Left ventricle myocardium superior (tissue), 1 donor: ENCODE measurements around the gene RBM33. TPM values are rescaled to one million over a fixed set of nuclear protein-coding genes. Genes with fewer than 3 reads are reported as not detected.

ENCODE experiments used
- ATAC-seq: fragments of 200-7000 bp; cut with Tn5 transposase; one replicate; pipeline ENCODE4 v1.9.1; 2020; ENCODE audit warnings: mild to moderate bottlenecking, moderate library complexity
- DNase-seq: peaks from one replicate; pipeline ENCODE4 v3.0.0-alpha.2; 2020
- intact Hi-C: fragments of 100-400 bp; cut with micrococcal nuclease; formaldehyde crosslinking; loops from one replicate; pipeline ENCODE4 v1.11.0; 2022
- total RNA-seq: library from RNA; stranded (reverse); fragmentation: NEBNext Ultra II Directional; extraction: Animal tissue kit (Norgen Biotek cat#: 25700); gene quantifications from one replicate; pipeline ENCODE4 v1.2.1, GENCODE V29; 2021
- donor health status: DM: no; HTN: yes; CAD: no; lungs with severe emphysema.

The RBM33 gene
- total RNA-seq, 1 donor from 2014 or later = 37.8 TPM

- intact Hi-C loops = no loop called here
- DNase-seq = no peak
- ATAC-seq = no peak
Measured at GRCh38 chr7:155621418-155621980, 23.0 kb upstream of the RBM33 start.

GRCh38 chr7:155624412-155624811 lies 20.0 kb upstream of the RBM33 start:
- ATAC-seq = no peak
- DNase-seq = no peak
- intact Hi-C loops = no loop called here

GRCh38 chr7:155625557-155625956 lies 18.9 kb upstream of the RBM33 start:
- no peak for ATAC-seq
- intact Hi-C loops = no loop called here
- no peak for DNase-seq

GRCh38 chr7:155629171-155629570 lies 15.3 kb upstream of the RBM33 start:
- intact Hi-C loops = no loop called here
- DNase-seq = no peak
- ATAC-seq = no peak

- DNase-seq = no peak
- intact Hi-C loops = no loop called here
- no peak for ATAC-seq
Measured at GRCh38 chr7:155631155-155631554, 13.3 kb upstream of the RBM33 start.

GRCh38 chr7:155635817-155636216 lies 8.6 kb upstream of the RBM33 start:
- DNase-seq = no peak
- ATAC-seq = no peak
- intact Hi-C loops = no loop called here

GRCh38 chr7:155637155-155637554 lies 7.3 kb upstream of the RBM33 start:
- intact Hi-C loops = no loop called here
- ATAC-seq = no peak
- no peak for DNase-seq

- intact Hi-C loops = no loop called here
- no peak for DNase-seq
Measured at GRCh38 chr7:155638366-155638765, 6.1 kb upstream of the RBM33 start.

GRCh38 chr7:155639958-155640520 lies 4.4 kb upstream of the RBM33 start:
- intact Hi-C loops = no loop called here
- no peak for ATAC-seq
- DNase-seq = no peak

More at GRCh38 chr7:155638366-155638765, 6.1 kb upstream of the RBM33 start:
- ATAC-seq = no peak

- DNase-seq (no peak), ATAC-seq (no peak)
- intact Hi-C loops = no loop called here
Measured at GRCh38 chr7:155640629-155641028, 3.8 kb upstream of the RBM33 start.

GRCh38 chr7:155643804-155644177 lies 670 bp upstream of the RBM33 start:
- intact Hi-C loops = no loop called here
- DNase-seq (no peak), ATAC-seq (no peak)

GRCh38 chr7:155644971-155645509 lies 579 bp downstream of the RBM33 start:
- ATAC-seq (peak; percentile 71), DNase-seq (peak; percentile 49)
- intact Hi-C loops = no loop called here

- no peak for DNase-seq
- ATAC-seq = no peak
- intact Hi-C loops = no loop called here
Measured at GRCh38 chr7:155645662-155646061, 1.2 kb downstream of the RBM33 start.

GRCh38 chr7:155646669-155647068 lies 2.2 kb downstream of the RBM33 start:
- DNase-seq = no peak

GRCh38 chr7:155647302-155647701 lies 2.8 kb downstream of the RBM33 start:
- intact Hi-C loops = no loop called here
- DNase-seq (no peak), ATAC-seq (no peak)

More at GRCh38 chr7:155646669-155647068, 2.2 kb downstream of the RBM33 start:
- intact Hi-C loops = no loop called here
- no peak for ATAC-seq

- DNase-seq = no peak
- no peak for ATAC-seq
- intact Hi-C loops = no loop called here
Measured at GRCh38 chr7:155647734-155648133, 3.3 kb downstream of the RBM33 start.

GRCh38 chr7:155648752-155649339 lies 4.4 kb downstream of the RBM33 start:
- intact Hi-C loops = no loop called here
- DNase-seq (no peak), ATAC-seq (no peak)

- intact Hi-C loops = no loop called here
- no peak for ATAC-seq
- no peak for DNase-seq
Measured at GRCh38 chr7:155649588-155649987, 5.1 kb downstream of the RBM33 start.

- DNase-seq (no peak), ATAC-seq (no peak)
- intact Hi-C loops = no loop called here
Measured at GRCh38 chr7:155652156-155653114, 8.0 kb downstream of the RBM33 start.

GRCh38 chr7:155653803-155654202 lies 9.3 kb downstream of the RBM33 start:
- DNase-seq = no peak
- intact Hi-C loops = no loop called here
- ATAC-seq = peak; percentile 48
